HG02973 (cell line): ENCODE measurements around the gene POU6F1.
"Not testable (repeated sequence)": the region's sequence is repeated elsewhere in the genome, so short reads cannot be mapped to it uniquely, and the experiment has no call there.

Source experiments
- ATAC-seq: cut with Tn5 transposase; IDR thresholded peaks from one replicate; pipeline ENCODE4 v1.9.1; 2021; ENCODE audit warnings: moderate library complexity; ENCODE audit not compliant: unreplicated experiment

Gene POU6F1

GRCh38 chr12:51227962-51228361 lies 10.1 kb upstream of the POU6F1 start:
- no peak for ATAC-seq

GRCh38 chr12:51227112-51227511 lies 9.2 kb upstream of the POU6F1 start:
- ATAC-seq, result not testable (repeated sequence)

GRCh38 chr12:51225771-51226170 lies 7.9 kb upstream of the POU6F1 start:
- ATAC-seq, result no peak

- ATAC-seq, result no peak
Observed at GRCh38 chr12:51225234-51225633, 7.4 kb upstream of the POU6F1 start.

- no peak for ATAC-seq
Observed at GRCh38 chr12:51224625-51225024, 6.8 kb upstream of the POU6F1 start.

- no peak for ATAC-seq
Observed at GRCh38 chr12:51222461-51222860, 4.6 kb upstream of the POU6F1 start.

GRCh38 chr12:51219857-51220256 lies 2.0 kb upstream of the POU6F1 start:
- ATAC-seq, result not testable (repeated sequence)

GRCh38 chr12:51219322-51219721 lies 1.5 kb upstream of the POU6F1 start:
- no peak for ATAC-seq

- no peak for ATAC-seq
Observed at GRCh38 chr12:51218607-51219161, 822 bp upstream of the POU6F1 start.

GRCh38 chr12:51217133-51217967 lies 512 bp downstream of the POU6F1 start:
- ATAC-seq, result no peak

- ATAC-seq, result no peak
Observed at GRCh38 chr12:51216642-51217041, 1.2 kb downstream of the POU6F1 start.

GRCh38 chr12:51214895-51215294 lies 3.0 kb downstream of the POU6F1 start:
- no peak for ATAC-seq

GRCh38 chr12:51210690-51211395 lies 7.0 kb downstream of the POU6F1 start:
- no peak for ATAC-seq

GRCh38 chr12:51209259-51209658 lies 8.6 kb downstream of the POU6F1 start:
- no peak for ATAC-seq

- no peak for ATAC-seq
Observed at GRCh38 chr12:51208016-51208660, 9.7 kb downstream of the POU6F1 start.

- ATAC-seq, result no peak
Observed at GRCh38 chr12:51205350-51205749, 12.5 kb downstream of the POU6F1 start.

GRCh38 chr12:51202718-51203117 lies 15.1 kb downstream of the POU6F1 start:
- no peak for ATAC-seq

- ATAC-seq, result no peak
Observed at GRCh38 chr12:51200806-51201205, 17.1 kb downstream of the POU6F1 start.

- ATAC-seq, result no peak
Observed at GRCh38 chr12:51200156-51200555, 17.7 kb downstream of the POU6F1 start.

GRCh38 chr12:51199366-51199945 lies 18.4 kb downstream of the POU6F1 start:
- no peak for ATAC-seq
